B cell (primary cell): ENCODE results near the gene MTCL1. TPM values are rescaled to one million over a fixed set of nuclear protein-coding genes. Genes with fewer than 3 reads are reported as not detected.

ENCODE experiments used
- ATAC-seq: fragments of 200-7000 bp; cut with Tn5 transposase; one replicate; pipeline ENCODE4 v1.10.0; 2021; ENCODE audit warnings: low read depth, mild to moderate bottlenecking, moderate number of reproducible peaks, moderate library complexity
- CTCF ChIA-PET: fragments of 350-600 bp; sonication (Branson Sonifier 250); formaldehyde crosslinking; loops from one replicate; lab custom pipeline; 2021; ENCODE audit warnings: antibody characterized with exemption, inconsistent platforms; lab: Charles Lee
- POLR2A ChIA-PET: fragments of 350-600 bp; sonication (Branson Sonifier 250); formaldehyde crosslinking; loops from one replicate; lab custom pipeline; 2021; ENCODE audit warnings: antibody characterized with exemption; lab: Charles Lee
- DNase-seq: peaks from one replicate; pipeline ENCODE4 v3.0.0; 2013
- H2AFZ ChIP-seq: 2 replicates; pipeline ENCODE4 v1.6.1; 2012; ENCODE audit warnings: mild to moderate bottlenecking, low read depth, low read length; ENCODE audit not compliant: insufficient read depth, poor library complexity, severe bottlenecking
- H3K27ac ChIP-seq, 2 donors: 1 replicate in 1 of 2; 2 replicates in 1 of 2; pipeline ENCODE4 v1.5.1; 2012 to 2013; ENCODE audit warnings: low read length in 2 of 2, mild to moderate bottlenecking in 2 of 2, moderate library complexity in 1 of 2
- H3K27me3 ChIP-seq, 4 experiments: fragments of 200-600 bp in 1 of 4; sonication (generic) in 1 of 4; replicated peaks in 1 of 4; 1 replicate in 2 of 4; 2 replicates in 2 of 4; pipeline versions ENCODE4 v1.6.1 to v1.7.0; 2013 to 2016; ENCODE audit warnings: low read length in 3 of 4, mild to moderate bottlenecking in 2 of 4, mixed read lengths in 1 of 4, moderate library complexity in 1 of 4; ENCODE audit not compliant: insufficient read depth in 4 of 4, control insufficient read depth in 3 of 4; ENCODE audit errors: control extremely low read depth in 1 of 4
- H3K36me3 ChIP-seq, 2 experiments: replicated peaks in 1 of 2; 1 replicate in 1 of 2; 2 replicates in 1 of 2; pipeline versions ENCODE4 v1.6.1 to v1.7.1; 2013; ENCODE audit warnings: low read length in 1 of 2; ENCODE audit not compliant: insufficient read depth in 2 of 2, control insufficient read depth in 1 of 2; ENCODE audit errors: control extremely low read depth in 1 of 2, extremely low read depth in 1 of 2
- H3K4me1 ChIP-seq, 2 donors: fragments of 200-600 bp in 1 of 2; sonication (generic) in 1 of 2; 1 replicate in 1 of 2; 2 replicates in 1 of 2; pipeline versions ENCODE4 v1.5.1 to v1.6.1; 2013 to 2017; ENCODE audit warnings: low read length in 2 of 2; ENCODE audit not compliant: control insufficient read depth in 2 of 2, insufficient read depth in 2 of 2
- H3K4me2 ChIP-seq: replicated peaks from 2 replicates; pipeline ENCODE3; 2012; ENCODE audit warnings: mild to moderate bottlenecking, low read depth, low read length; ENCODE audit not compliant: poor library complexity, severe bottlenecking
- H3K4me3 ChIP-seq, 5 experiments: fragments of 200-600 bp in 1 of 5; sonication (generic) in 1 of 5; 1 replicate in 3 of 5; 2 replicates in 2 of 5; pipeline versions ENCODE4 v1.5.1 to v1.7.0; 2011 to 2016; ENCODE audit warnings: low read length in 4 of 5, mild to moderate bottlenecking in 4 of 5, low read depth in 2 of 5, control low read depth in 1 of 5, moderate library complexity in 1 of 5; ENCODE audit not compliant: insufficient read depth in 1 of 5; ENCODE audit errors: control extremely low read depth in 1 of 5, extremely low read depth in 1 of 5
- H3K79me2 ChIP-seq: fragments of 200-600 bp; sonication (generic); one replicate; pipeline ENCODE4 v1.6.0; 2016; ENCODE audit warnings: low read length; ENCODE audit not compliant: control insufficient read depth, insufficient read depth
- H3K9ac ChIP-seq: fragments of 200-600 bp; sonication (generic); 2 replicates; pipeline ENCODE4 v1.6.1; 2017; ENCODE audit warnings: mild to moderate bottlenecking, low read length, moderate library complexity
- H3K9me3 ChIP-seq, 3 donors: one replicate each; pipeline versions ENCODE4 v1.6.1 to v1.7.1; 2013; ENCODE audit warnings: low read length in 2 of 3; ENCODE audit not compliant: control insufficient read depth in 2 of 3, insufficient read depth in 1 of 3; ENCODE audit errors: control extremely low read depth in 1 of 3
- H4K20me1 ChIP-seq: 2 replicates; pipeline ENCODE4 v1.6.0; 2012; ENCODE audit warnings: mild to moderate bottlenecking, low read length; ENCODE audit not compliant: insufficient read depth, control insufficient read depth, poor library complexity, severe bottlenecking
- H3K27ac Mint-ChIP-seq: one replicate; pipeline ENCODE4 v1.8.0; 2021; ENCODE audit warnings: mixed read lengths
- H3K27me3 Mint-ChIP-seq: one replicate; pipeline ENCODE4 v1.8.0; 2021; ENCODE audit warnings: mixed read lengths
- H3K4me1 Mint-ChIP-seq: one replicate; pipeline ENCODE4 v1.8.0; 2021; ENCODE audit warnings: mixed read lengths
- H3K4me3 Mint-ChIP-seq: one replicate; pipeline ENCODE4 v1.8.0; 2021; ENCODE audit warnings: mixed read lengths
- H3K9me3 Mint-ChIP-seq: one replicate; pipeline ENCODE4 v1.8.0; 2022; ENCODE audit warnings: mixed read lengths; ENCODE audit not compliant: insufficient read depth
- CTCF ChIP-seq: fragments of 200-600 bp; IDR thresholded peaks from one replicate; pipeline ENCODE4 v1.8.0; 2022; ENCODE audit warnings: antibody characterized with exemption, mild to moderate bottlenecking
- EZH2 ChIP-seq: IDR thresholded peaks from 2 replicates; pipeline ENCODE4 v1.6.1; 2012; ENCODE audit warnings: borderline replicate concordance, low read depth, mild to moderate bottlenecking, moderate library complexity, low read length; ENCODE audit not compliant: insufficient read depth, poor library complexity, severe bottlenecking
- WGBS: methylation state at CpG from one replicate; pipeline ENCODE4 v1.1.5; 2013; ENCODE audit warnings: missing lambda C conversion rate; ENCODE audit not compliant: insufficient coverage; 5-methylcytosine and 5-hydroxymethylcytosine counted together
- intact Hi-C: fragments of 100-400 bp; cut with micrococcal nuclease; formaldehyde crosslinking; loops from one replicate; pipeline ENCODE4 v1.10.0; 2022
- polyA plus RNA-seq: library from polyadenylated mRNA; depleted of rRNA; stranded (reverse); fragments of >200 nt; gene quantifications from 2 replicates; pipeline ENCODE4 v1.2.3, GENCODE V29; 2012
- total RNA-seq, 2 donors: library from RNA; stranded (reverse); fragments of 120-200 nt in 1 of 2; gene quantifications; 1 replicate in 1 of 2; 2 replicates in 1 of 2; pipeline versions ENCODE4 v1.2.3 to v1.2.4, GENCODE V29; 2013 to 2022

Gene MTCL1
- total and polyA plus RNA-seq, 2 donors (not counting 1 experiment from before 2014, with no cell fraction given) = 2.7 to 5.8 TPM

DNA sequence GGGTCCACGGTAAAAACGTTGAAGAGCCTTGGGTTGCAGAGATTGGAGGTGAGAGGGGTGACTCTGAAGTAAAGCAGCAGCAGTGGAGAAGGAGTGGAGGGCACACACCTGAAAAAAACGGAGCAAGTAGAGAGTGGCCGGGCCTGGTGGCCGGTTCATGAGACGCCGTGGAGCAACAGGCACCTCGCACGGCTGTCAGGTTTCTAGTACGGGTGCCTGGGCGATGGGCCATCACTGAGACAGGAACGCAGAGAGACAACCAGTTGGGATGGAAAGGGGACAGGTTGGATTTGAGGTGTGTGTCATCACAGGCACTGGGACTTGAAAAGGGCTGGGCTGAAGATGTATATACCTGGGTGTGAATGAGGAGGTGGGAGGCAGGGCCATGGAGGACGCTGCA, 104.2 kb downstream of the MTCL1 start:
- 98% methylated on average over 13 of the region's 13 CpGs for WGBS
- H3K27ac Mint-ChIP-seq = no peak overlapping the region
- H3K36me3 ChIP-seq = peaks cover 0 to 2% of the 10 kb centered on the region in 2 experiments

GRCh38 chr18:8810157-8810556, 104.8 kb downstream of the MTCL1 start:
- ATAC-seq (no peak), DNase-seq (no peak)
- CTCF ChIA-PET = no interaction called here
- intact Hi-C loops = loop anchor here (10.0 kb wide), 1 partner anchor 165 kb away; no protein-coding TSS in a partner anchor
- Histone ChIP-seq H4K20me1 (no peaks in the 10 kb centered on the region), H3K4me3 (no peak overlapping the region), H3K9ac (no peak overlapping the region), H3K9me3 (no peaks in the 10 kb centered on the region), H3K27ac (no peak overlapping the region), H3K36me3 (peaks cover 0 to 2% of the 10 kb centered on the region in 2 experiments), H3K79me2 (no peaks in the 10 kb centered on the region), H3K4me2 (no peak overlapping the region), H3K27me3 (no peaks in the 10 kb centered on the region), H3K4me1 (peaks cover 6 to 7% of the 10 kb centered on the region in 2 donors), H2AFZ (no peak overlapping the region)
- TF ChIP-seq CTCF = no peak
- TF ChIP-seq EZH2 = no peak
- H3K9me3 Mint-ChIP-seq = no peaks in the 10 kb centered on the region
- no peak overlapping the region for H3K4me3 Mint-ChIP-seq
- H3K27ac Mint-ChIP-seq = no peak overlapping the region
- H3K27me3 Mint-ChIP-seq = no peaks in the 10 kb centered on the region
- 90% methylated on average over 11 of the region's 11 CpGs for WGBS
- peaks cover 11% of the 10 kb centered on the region for H3K4me1 Mint-ChIP-seq
- POLR2A ChIA-PET = no interaction called here

More for the DNA sequence above, 104.2 kb downstream of the MTCL1 start:
- Histone ChIP-seq H3K4me1 (peaks cover 6 to 7% of the 10 kb centered on the region in 2 donors), H3K27ac (no peak overlapping the region), H4K20me1 (no peaks in the 10 kb centered on the region), H3K4me3 (no peak overlapping the region), H3K9me3 (no peaks in the 10 kb centered on the region), H3K9ac (no peak overlapping the region), H2AFZ (no peak overlapping the region), H3K4me2 (no peak overlapping the region), H3K79me2 (no peaks in the 10 kb centered on the region), H3K27me3 (no peaks in the 10 kb centered on the region)
- DNase-seq (no peak), ATAC-seq (no peak)
- intact Hi-C loops = no loop called here
- Mint-ChIP-seq H3K9me3 (no peaks in the 10 kb centered on the region), H3K27me3 (no peaks in the 10 kb centered on the region), H3K4me1 (peaks cover 11% of the 10 kb centered on the region), H3K4me3 (no peak overlapping the region)
- CTCF ChIA-PET = no interaction called here
- TF ChIP-seq CTCF (no peak), EZH2 (no peak)
- POLR2A ChIA-PET = no interaction called here
